ENCODE results near the gene ZNF81.
"Not testable (repeated sequence)": the region's sequence is repeated elsewhere in the genome, so short reads cannot be mapped to it uniquely, and the experiment has no call there.

The ZNF81 gene

GRCh38 chrX:47931970-47932369, 95.3 kb downstream of the ZNF81 start:
- H2AFZ ChIP-seq (ENCODE audit: insufficient read depth, low read length, poor library complexity); H2AK5ac ChIP-seq (ENCODE audit: low read length); H3K4ac ChIP-seq (ENCODE audit: low read depth, low read length); H3K4me3 ChIP-seq (ENCODE audit: low read depth, low read length); H3K18ac ChIP-seq (ENCODE audit: low read length); H3K27ac ChIP-seq (ENCODE audit: low read depth, low read length); H3K4me1 ChIP-seq (ENCODE audit: control insufficient read depth in 1 of 2, insufficient read depth in 2 of 2, low read length in 2 of 2); H2BK120ac ChIP-seq (ENCODE audit: insufficient read depth, low read length, poor library complexity); H3K36me3 ChIP-seq (ENCODE audit: control insufficient read depth in 1 of 2, insufficient read depth in 2 of 2, low read length in 2 of 2); H2BK5ac ChIP-seq (ENCODE audit: low read depth, low read length, poor library complexity); H2BK12ac ChIP-seq (ENCODE audit: low read length); H3K23ac ChIP-seq (ENCODE audit: low read length); H3K27me3 ChIP-seq (ENCODE audit: insufficient read depth, low read length); H4K12ac ChIP-seq (ENCODE audit: low read depth, low read length); H3K4me2 ChIP-seq (ENCODE audit: low read length); H4K8ac ChIP-seq (ENCODE audit: low read depth, low read length); H4K91ac ChIP-seq (ENCODE audit: low read depth, low read length); H3K79me2 ChIP-seq (ENCODE audit: control insufficient read depth, insufficient read depth, low read length, poor library complexity); H3K9me3 ChIP-seq (ENCODE audit: insufficient read depth, low read depth, low read length); DNase-seq; H3K79me1 ChIP-seq (ENCODE audit: low read length); H3K14ac ChIP-seq (ENCODE audit: low read length); H3K9ac ChIP-seq (ENCODE audit: low read length): not testable (repeated sequence)
- WGBS (ENCODE audit: extremely low coverage, insufficient coverage, insufficient read length) = no CpG with 5 or more reads among the region's 3 CpGs

GRCh38 chrX:47933946-47934345, 97.2 kb downstream of the ZNF81 start:
- Histone ChIP-seq H2BK12ac (ENCODE audit: low read length) (no peak overlapping the region), H3K79me2 (ENCODE audit: control insufficient read depth, insufficient read depth, low read length, poor library complexity) (no peaks in the 10 kb centered on the region), H2AFZ (ENCODE audit: insufficient read depth, low read length, poor library complexity) (no peak overlapping the region), H3K9me3 (ENCODE audit: insufficient read depth, low read depth, low read length) (no peaks in the 10 kb centered on the region), H2BK120ac (ENCODE audit: insufficient read depth, low read length, poor library complexity) (no peak overlapping the region), H3K4ac (ENCODE audit: low read depth, low read length) (no peak overlapping the region), H4K91ac (ENCODE audit: low read depth, low read length) (no peak overlapping the region), H3K9ac (ENCODE audit: low read length) (no peak overlapping the region), H4K12ac (ENCODE audit: low read depth, low read length) (no peak overlapping the region), H3K36me3 (ENCODE audit: control insufficient read depth in 1 of 2, insufficient read depth in 2 of 2, low read length in 2 of 2) (no peaks in the 10 kb centered on the region), H3K4me2 (ENCODE audit: low read length) (no peak overlapping the region), H3K79me1 (ENCODE audit: low read length) (no peaks in the 10 kb centered on the region), H2AK5ac (ENCODE audit: low read length) (no peak overlapping the region), H2BK5ac (ENCODE audit: low read depth, low read length, poor library complexity) (no peak overlapping the region), H3K4me1 (ENCODE audit: control insufficient read depth in 1 of 2, insufficient read depth in 2 of 2, low read length in 2 of 2) (no peaks in the 10 kb centered on the region), H3K27me3 (ENCODE audit: insufficient read depth, low read length) (no peaks in the 10 kb centered on the region), H3K23ac (ENCODE audit: low read length) (no peak overlapping the region), H3K18ac (ENCODE audit: low read length) (no peak overlapping the region), H4K8ac (ENCODE audit: low read depth, low read length) (no peak overlapping the region), H3K14ac (ENCODE audit: low read length) (no peak overlapping the region), H3K4me3 (ENCODE audit: low read depth, low read length) (no peak overlapping the region), H3K27ac (ENCODE audit: low read depth, low read length) (no peak overlapping the region)
- no CpG with 5 or more reads among the region's 5 CpGs for WGBS (ENCODE audit: extremely low coverage, insufficient coverage, insufficient read length)
- DNase-seq = no peak

DNA sequence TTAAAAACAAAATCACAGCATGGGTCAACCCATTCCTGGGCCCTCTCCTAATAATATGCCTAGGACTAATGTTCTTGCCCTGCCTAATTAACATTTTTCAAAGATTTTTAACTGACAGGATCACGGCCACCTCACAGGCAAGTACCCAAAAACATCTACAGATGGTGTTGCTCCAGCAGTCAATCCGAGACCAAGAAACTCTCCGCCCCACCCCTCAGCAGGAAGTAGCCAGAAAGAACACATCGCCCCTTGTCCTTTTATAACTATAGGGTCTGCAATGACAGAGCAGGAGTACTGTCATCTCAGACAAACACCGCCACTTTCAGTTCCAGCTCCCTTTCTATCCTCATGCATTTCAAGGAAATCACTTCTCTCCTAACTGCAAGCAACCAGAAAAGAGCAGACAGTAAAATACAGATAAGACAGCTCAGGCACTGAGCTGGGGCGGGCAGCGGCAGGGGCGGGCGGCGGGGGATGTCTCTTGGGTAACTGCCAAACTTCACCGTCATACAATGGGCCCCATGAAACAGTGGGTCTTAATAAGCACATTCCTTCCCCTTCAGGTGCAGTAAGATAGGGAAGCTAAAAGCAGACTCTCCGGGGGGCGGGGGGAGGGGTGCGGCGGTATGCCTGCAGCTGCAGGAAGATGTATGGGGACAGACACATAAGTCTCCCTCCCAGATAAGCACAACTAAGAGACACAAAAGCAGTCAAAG, 99.7 kb downstream of the ZNF81 start:
- Histone ChIP-seq H3K4me2 (ENCODE audit: low read length) (no peak overlapping the region), H3K27ac (ENCODE audit: low read depth, low read length) (no peak overlapping the region), H3K4me3 (ENCODE audit: low read depth, low read length) (no peak overlapping the region), H3K4me1 (ENCODE audit: control insufficient read depth in 1 of 2, insufficient read depth in 2 of 2, low read length in 2 of 2) (no peaks in the 10 kb centered on the region), H3K18ac (ENCODE audit: low read length) (no peak overlapping the region), H3K9ac (ENCODE audit: low read length) (no peak overlapping the region), H2AK5ac (ENCODE audit: low read length) (no peak overlapping the region), H2BK12ac (ENCODE audit: low read length) (no peak overlapping the region), H2BK5ac (ENCODE audit: low read depth, low read length, poor library complexity) (no peak overlapping the region), H3K79me1 (ENCODE audit: low read length) (no peaks in the 10 kb centered on the region), H3K27me3 (ENCODE audit: insufficient read depth, low read length) (no peaks in the 10 kb centered on the region), H3K36me3 (ENCODE audit: control insufficient read depth in 1 of 2, insufficient read depth in 2 of 2, low read length in 2 of 2) (no peaks in the 10 kb centered on the region), H4K91ac (ENCODE audit: low read depth, low read length) (no peak overlapping the region), H3K23ac (ENCODE audit: low read length) (no peak overlapping the region), H2BK120ac (ENCODE audit: insufficient read depth, low read length, poor library complexity) (no peak overlapping the region), H2AFZ (ENCODE audit: insufficient read depth, low read length, poor library complexity) (no peak overlapping the region), H4K8ac (ENCODE audit: low read depth, low read length) (no peak overlapping the region), H4K12ac (ENCODE audit: low read depth, low read length) (no peak overlapping the region), H3K14ac (ENCODE audit: low read length) (no peak overlapping the region), H3K9me3 (ENCODE audit: insufficient read depth, low read depth, low read length) (no peaks in the 10 kb centered on the region), H3K4ac (ENCODE audit: low read depth, low read length) (no peak overlapping the region), H3K79me2 (ENCODE audit: control insufficient read depth, insufficient read depth, low read length, poor library complexity) (no peaks in the 10 kb centered on the region)
- no peak for DNase-seq
- WGBS (ENCODE audit: extremely low coverage, insufficient coverage, insufficient read length) = no CpG with 5 or more reads among the region's 15 CpGs

GRCh38 chrX:47936940-47937317, 100.2 kb downstream of the ZNF81 start:
- no peak overlapping the region for H2AK5ac ChIP-seq (ENCODE audit: low read length)
- no peaks in the 10 kb centered on the region for H3K4me1 ChIP-seq (ENCODE audit: control insufficient read depth in 1 of 2, insufficient read depth in 2 of 2, low read length in 2 of 2)
- H4K91ac ChIP-seq (ENCODE audit: low read depth, low read length) = no peak overlapping the region
- H2AFZ ChIP-seq (ENCODE audit: insufficient read depth, low read length, poor library complexity) = no peak overlapping the region
- H3K36me3 ChIP-seq (ENCODE audit: control insufficient read depth in 1 of 2, insufficient read depth in 2 of 2, low read length in 2 of 2) = no peaks in the 10 kb centered on the region
- H3K4me2 ChIP-seq (ENCODE audit: low read length) = no peak overlapping the region
- DNase-seq = no peak
- no peak overlapping the region for H3K23ac ChIP-seq (ENCODE audit: low read length)
- no peak overlapping the region for H3K9ac ChIP-seq (ENCODE audit: low read length)
- H3K4me3 ChIP-seq (ENCODE audit: low read depth, low read length) = no peak overlapping the region
- H3K27ac ChIP-seq (ENCODE audit: low read depth, low read length) = no peak overlapping the region
- no peaks in the 10 kb centered on the region for H3K79me1 ChIP-seq (ENCODE audit: low read length)
- H4K12ac ChIP-seq (ENCODE audit: low read depth, low read length) = no peak overlapping the region
- H3K4ac ChIP-seq (ENCODE audit: low read depth, low read length) = no peak overlapping the region
- H3K27me3 ChIP-seq (ENCODE audit: insufficient read depth, low read length) = no peaks in the 10 kb centered on the region
- H2BK12ac ChIP-seq (ENCODE audit: low read length) = no peak overlapping the region
- WGBS (ENCODE audit: extremely low coverage, insufficient coverage, insufficient read length) = no CpG with 5 or more reads among the region's 3 CpGs
- H3K9me3 ChIP-seq (ENCODE audit: insufficient read depth, low read depth, low read length) = no peaks in the 10 kb centered on the region
- no peak overlapping the region for H2BK5ac ChIP-seq (ENCODE audit: low read depth, low read length, poor library complexity)
- no peaks in the 10 kb centered on the region for H3K79me2 ChIP-seq (ENCODE audit: control insufficient read depth, insufficient read depth, low read length, poor library complexity)
- H3K14ac ChIP-seq (ENCODE audit: low read length) = no peak overlapping the region
- no peak overlapping the region for H2BK120ac ChIP-seq (ENCODE audit: insufficient read depth, low read length, poor library complexity)
- H4K8ac ChIP-seq (ENCODE audit: low read depth, low read length) = no peak overlapping the region
- no peak overlapping the region for H3K18ac ChIP-seq (ENCODE audit: low read length)

Data from trophoblast cell (in vitro differentiated cells and primary cell).